ENCODE results near the gene TSEN2. TPM values are rescaled to one million over a fixed set of nuclear protein-coding genes. Genes with fewer than 3 reads are reported as not detected.

The TSEN2 gene
- total and polyA plus RNA-seq, 9 of the 15 experiments (the other 6 are each of a cell fraction or from before 2014, with no cell fraction given), result 38.5 to 76.3 (median 46.6) TPM

DNA sequence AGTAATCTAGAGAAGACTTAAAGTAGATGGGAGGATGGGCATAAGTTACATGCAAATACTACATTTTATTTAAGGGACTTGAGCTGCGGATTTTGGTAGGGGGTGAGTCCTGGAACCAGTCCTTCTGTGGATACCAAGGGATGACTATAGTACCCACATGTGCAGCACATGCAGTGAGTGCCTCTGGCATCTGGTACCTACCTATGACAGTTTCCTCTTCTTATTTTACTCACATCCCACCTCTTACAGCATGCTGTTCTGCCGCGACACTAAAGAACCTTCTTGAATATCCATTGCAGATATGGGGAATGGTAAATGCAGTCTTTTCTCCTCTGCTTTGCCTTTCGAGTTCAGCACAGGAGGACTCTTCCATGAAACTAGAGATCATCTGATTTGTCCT lies 1.7 kb downstream of the TSEN2 start (continued):
- TF ChIP-seq, protein P1, sequence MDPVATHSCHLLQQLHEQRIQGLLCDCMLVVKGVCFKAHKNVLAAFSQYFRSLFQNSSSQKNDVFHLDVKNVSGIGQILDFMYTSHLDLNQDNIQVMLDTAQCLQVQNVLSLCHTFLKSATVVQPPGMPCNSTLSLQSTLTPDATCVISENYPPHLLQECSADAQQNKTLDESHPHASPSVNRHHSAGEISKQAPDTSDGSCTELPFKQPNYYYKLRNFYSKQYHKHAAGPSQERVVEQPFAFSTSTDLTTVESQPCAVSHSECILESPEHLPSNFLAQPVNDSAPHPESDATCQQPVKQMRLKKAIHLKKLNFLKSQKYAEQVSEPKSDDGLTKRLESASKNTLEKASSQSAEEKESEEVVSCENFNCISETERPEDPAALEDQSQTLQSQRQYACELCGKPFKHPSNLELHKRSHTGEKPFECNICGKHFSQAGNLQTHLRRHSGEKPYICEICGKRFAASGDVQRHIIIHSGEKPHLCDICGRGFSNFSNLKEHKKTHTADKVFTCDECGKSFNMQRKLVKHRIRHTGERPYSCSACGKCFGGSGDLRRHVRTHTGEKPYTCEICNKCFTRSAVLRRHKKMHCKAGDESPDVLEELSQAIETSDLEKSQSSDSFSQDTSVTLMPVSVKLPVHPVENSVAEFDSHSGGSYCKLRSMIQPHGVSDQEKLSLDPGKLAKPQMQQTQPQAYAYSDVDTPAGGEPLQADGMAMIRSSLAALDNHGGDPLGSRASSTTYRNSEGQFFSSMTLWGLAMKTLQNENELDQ (CRISPR knock-in tag; IDR thresholded peaks at IDR 0.05; ENCODE audit: borderline replicate concordance), result no peak
- TF ChIP-seq POLR2A (conservative IDR thresholded peaks at IDR 0.05) (no peak), HLTF (IDR thresholded peaks at IDR 0.05) (no peak), ZNF12 (CRISPR knock-in tag; IDR thresholded peaks at IDR 0.05) (no peak), MYC (IDR thresholded peaks at IDR 0.05; ENCODE audit: low read depth, low read length) (no peak), MYC (CRISPR knock-in tag; IDR thresholded peaks at IDR 0.05; ENCODE audit: borderline replicate concordance, low read depth) (no peak), ZNF184 (CRISPR knock-in tag; IDR thresholded peaks at IDR 0.05) (no peak), RFX5 (IDR thresholded peaks at IDR 0.05; ENCODE audit: low read depth, low read length) (no peak), GATA2 (CRISPR knock-in tag; IDR thresholded peaks at IDR 0.05) (no peak), SIN3B (IDR thresholded peaks at IDR 0.05; ENCODE audit: low read depth) (no peak), ZNF224 (CRISPR knock-in tag; IDR thresholded peaks at IDR 0.05) (no peak), ZBTB17 (CRISPR knock-in tag; IDR thresholded peaks at IDR 0.05) (no peak)
- TF ChIP-seq, protein P2, sequence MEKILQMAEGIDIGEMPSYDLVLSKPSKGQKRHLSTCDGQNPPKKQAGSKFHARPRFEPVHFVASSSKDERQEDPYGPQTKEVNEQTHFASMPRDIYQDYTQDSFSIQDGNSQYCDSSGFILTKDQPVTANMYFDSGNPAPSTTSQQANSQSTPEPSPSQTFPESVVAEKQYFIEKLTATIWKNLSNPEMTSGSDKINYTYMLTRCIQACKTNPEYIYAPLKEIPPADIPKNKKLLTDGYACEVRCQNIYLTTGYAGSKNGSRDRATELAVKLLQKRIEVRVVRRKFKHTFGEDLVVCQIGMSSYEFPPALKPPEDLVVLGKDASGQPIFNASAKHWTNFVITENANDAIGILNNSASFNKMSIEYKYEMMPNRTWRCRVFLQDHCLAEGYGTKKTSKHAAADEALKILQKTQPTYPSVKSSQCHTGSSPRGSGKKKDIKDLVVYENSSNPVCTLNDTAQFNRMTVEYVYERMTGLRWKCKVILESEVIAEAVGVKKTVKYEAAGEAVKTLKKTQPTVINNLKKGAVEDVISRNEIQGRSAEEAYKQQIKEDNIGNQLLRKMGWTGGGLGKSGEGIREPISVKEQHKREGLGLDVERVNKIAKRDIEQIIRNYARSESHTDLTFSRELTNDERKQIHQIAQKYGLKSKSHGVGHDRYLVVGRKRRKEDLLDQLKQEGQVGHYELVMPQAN (IDR thresholded peaks at IDR 0.05; ENCODE audit: borderline replicate concordance), result no peak
- TF ChIP-seq, protein P3, sequence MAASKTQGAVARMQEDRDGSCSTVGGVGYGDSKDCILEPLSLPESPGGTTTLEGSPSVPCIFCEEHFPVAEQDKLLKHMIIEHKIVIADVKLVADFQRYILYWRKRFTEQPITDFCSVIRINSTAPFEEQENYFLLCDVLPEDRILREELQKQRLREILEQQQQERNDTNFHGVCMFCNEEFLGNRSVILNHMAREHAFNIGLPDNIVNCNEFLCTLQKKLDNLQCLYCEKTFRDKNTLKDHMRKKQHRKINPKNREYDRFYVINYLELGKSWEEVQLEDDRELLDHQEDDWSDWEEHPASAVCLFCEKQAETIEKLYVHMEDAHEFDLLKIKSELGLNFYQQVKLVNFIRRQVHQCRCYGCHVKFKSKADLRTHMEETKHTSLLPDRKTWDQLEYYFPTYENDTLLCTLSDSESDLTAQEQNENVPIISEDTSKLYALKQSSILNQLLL (CRISPR knock-in tag; IDR thresholded peaks at IDR 0.05; ENCODE audit: borderline replicate concordance), result no peak

Data from K562 (cell line).